CD14-positive monocyte (primary cell): ENCODE results near the gene SLC36A3. TPM values are rescaled to one million over a fixed set of nuclear protein-coding genes. Genes with fewer than 3 reads are reported as not detected.
A peak's percentile ranks its signal among the peaks of the same experiment; 100 is the strongest.

Experiments used
- DNase-seq, 3 donors: peaks; one replicate each; pipeline ENCODE4 v3.0.0-alpha.2; 2011 to 2022
- H2AFZ ChIP-seq: 2 replicates; pipeline ENCODE4 v1.6.0; 2012; ENCODE audit warnings: mild to moderate bottlenecking, low read depth, low read length, inconsistent platforms; ENCODE audit not compliant: insufficient read depth, poor library complexity, severe bottlenecking
- H3K27ac ChIP-seq, 2 donors: 1 replicate in 1 of 2; 2 replicates in 1 of 2; pipeline ENCODE4 v1.5.1; 2012 to 2013; ENCODE audit warnings: low read length in 2 of 2, control low read depth in 1 of 2, inconsistent platforms in 1 of 2, low read depth in 1 of 2, mild to moderate bottlenecking in 1 of 2
- H3K27me3 ChIP-seq, 2 donors: one replicate each; pipeline versions ENCODE4 v1.6.0 to v1.6.1; 2011 to 2013; ENCODE audit warnings: low read length in 2 of 2; ENCODE audit not compliant: control insufficient read depth in 2 of 2, insufficient read depth in 2 of 2
- H3K36me3 ChIP-seq, 2 donors: replicated peaks in 1 of 2; 1 replicate in 1 of 2; 2 replicates in 1 of 2; pipeline versions ENCODE4 v1.5.1 to v1.6.1; 2012 to 2013; ENCODE audit warnings: low read length in 2 of 2, control low read depth in 1 of 2, inconsistent platforms in 1 of 2, mild to moderate bottlenecking in 1 of 2; ENCODE audit not compliant: insufficient read depth in 2 of 2, control insufficient read depth in 1 of 2
- H3K4me1 ChIP-seq, 2 donors: 1 replicate in 1 of 2; 2 replicates in 1 of 2; pipeline versions ENCODE4 v1.5.1 to v1.6.1; 2012 to 2013; ENCODE audit warnings: low read length in 2 of 2, control low read depth in 1 of 2, inconsistent platforms in 1 of 2, mild to moderate bottlenecking in 1 of 2, moderate library complexity in 1 of 2; ENCODE audit not compliant: insufficient read depth in 2 of 2, control insufficient read depth in 1 of 2
- H3K4me2 ChIP-seq: replicated peaks from 2 replicates; pipeline ENCODE3; 2012; ENCODE audit warnings: low read length, moderate library complexity, mild to moderate bottlenecking; ENCODE audit not compliant: poor library complexity, severe bottlenecking; ENCODE audit errors: extremely low read depth
- H3K4me3 ChIP-seq, 3 experiments: fragments of 200-600 bp in 1 of 3; sonication (generic) in 1 of 3; replicated peaks in 1 of 3; 1 replicate in 2 of 3; 2 replicates in 1 of 3; pipeline ENCODE4 v1.5.1; 2011 to 2013; ENCODE audit warnings: low read length in 3 of 3, mild to moderate bottlenecking in 3 of 3, control low read depth in 2 of 3, low read depth in 2 of 3, inconsistent platforms in 1 of 3, moderate library complexity in 1 of 3
- H3K79me2 ChIP-seq: 2 replicates; pipeline ENCODE4 v1.6.0; 2012; ENCODE audit warnings: mild to moderate bottlenecking, control low read depth, inconsistent platforms, low read length, moderate library complexity; ENCODE audit not compliant: insufficient read depth
- H3K9ac ChIP-seq: 2 replicates; pipeline ENCODE4 v1.6.0; 2017; ENCODE audit warnings: low read length, mild to moderate bottlenecking; ENCODE audit not compliant: insufficient read depth, poor library complexity, severe bottlenecking
- H3K9me3 ChIP-seq, 2 donors: replicated peaks in 1 of 2; 1 replicate in 1 of 2; 2 replicates in 1 of 2; pipeline versions ENCODE4 v1.5.1 to v1.6.1; 2012 to 2013; ENCODE audit warnings: low read length in 2 of 2, control low read depth in 1 of 2; ENCODE audit not compliant: control insufficient read depth in 1 of 2, insufficient read depth in 1 of 2
- H4K20me1 ChIP-seq: 2 replicates; pipeline ENCODE4 v1.6.0; 2012; ENCODE audit warnings: mild to moderate bottlenecking, low read length, control low read depth, moderate library complexity; ENCODE audit not compliant: insufficient read depth
- H3K27ac Mint-ChIP-seq, 7 donors: one replicate each; pipeline ENCODE4 v1.8.0; 2020; ENCODE audit warnings: mild to moderate bottlenecking in 7 of 7, mixed read lengths in 7 of 7, moderate library complexity in 6 of 7, inconsistent platforms in 2 of 7
- H3K27me3 Mint-ChIP-seq, 3 donors: one replicate each; pipeline ENCODE4 v1.8.0; 2021 to 2022; ENCODE audit warnings: low read depth in 3 of 3, mild to moderate bottlenecking in 3 of 3, mixed read lengths in 3 of 3, moderate library complexity in 3 of 3, inconsistent platforms in 1 of 3
- H3K36me3 Mint-ChIP-seq, 2 donors: one replicate each; pipeline ENCODE4 v1.8.0; 2020; ENCODE audit warnings: mixed read lengths in 2 of 2, inconsistent platforms in 1 of 2, mild to moderate bottlenecking in 1 of 2
- H3K4me1 Mint-ChIP-seq: one replicate; pipeline ENCODE4 v1.8.0; 2020; ENCODE audit warnings: mild to moderate bottlenecking, mixed read lengths
- H3K4me3 Mint-ChIP-seq, 2 donors: one replicate each; pipeline ENCODE4 v1.8.0; 2020; ENCODE audit warnings: mild to moderate bottlenecking in 2 of 2, mixed read lengths in 2 of 2, moderate library complexity in 1 of 2
- H3K9me3 Mint-ChIP-seq, 7 donors: one replicate each; pipeline ENCODE4 v1.8.0; 2020 to 2022; ENCODE audit warnings: mixed read lengths in 7 of 7, mild to moderate bottlenecking in 6 of 7, moderate library complexity in 6 of 7, inconsistent platforms in 2 of 7
- WGBS: methylation state at CpG from one replicate; pipeline ENCODE4 v1.1.5; 2013; ENCODE audit warnings: missing lambda C conversion rate; ENCODE audit not compliant: insufficient coverage; 5-methylcytosine and 5-hydroxymethylcytosine counted together
- intact Hi-C, 2 donors: fragments of 100-400 bp; cut with micrococcal nuclease; formaldehyde crosslinking; loops; one replicate each; pipeline versions ENCODE4 v1.15.0 to v1.15.1; 2023
- polyA plus RNA-seq, 3 donors: library from polyadenylated mRNA; depleted of rRNA in 1 of 3; unstranded in 2 of 3; stranded (reverse) in 1 of 3; fragments of 300-500 nt in 2 of 3; fragments of >200 nt in 1 of 3; fragmentation: Illumina TruSeq in 2 of 3; gene quantifications; 1 replicate in 2 of 3; 2 replicates in 1 of 3; pipeline ENCODE4 v1.2.3, GENCODE V29; 2012 to 2021
- TF ChIP-seq, protein P1 (sequence below): fragments of 200-600 bp; IDR thresholded peaks from one replicate; pipeline ENCODE4 v1.8.0; 2022; ENCODE audit warnings: antibody characterized with exemption, mild to moderate bottlenecking

The SLC36A3 gene
- polyA plus RNA-seq, 3 donors: not detected

DNA sequence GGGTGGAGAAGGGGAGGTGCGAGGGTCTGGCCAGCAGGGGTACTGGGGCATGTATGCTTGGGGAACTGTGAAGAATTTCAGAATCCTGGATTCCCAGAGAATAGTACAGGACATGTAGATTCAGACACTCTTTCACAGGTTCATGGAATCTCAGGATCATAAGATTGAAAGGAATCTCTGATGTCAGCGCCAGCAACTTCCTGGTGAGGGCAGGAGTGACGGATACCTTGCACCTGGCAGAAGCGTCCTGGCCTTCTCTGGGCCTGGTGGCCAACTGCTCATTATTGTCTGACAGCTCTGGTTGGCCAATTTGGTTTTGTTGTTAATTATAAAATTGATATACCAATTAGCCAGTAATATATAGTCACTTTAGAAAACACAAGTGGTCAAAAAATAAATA is 43.6 kb downstream of the SLC36A3 start:
- peaks cover 47 to 52% of the 10 kb centered on the region in 2 donors for H3K36me3 Mint-ChIP-seq
- H3K27ac ChIP-seq: no peak overlapping the region
- TF ChIP-seq, protein P1, sequence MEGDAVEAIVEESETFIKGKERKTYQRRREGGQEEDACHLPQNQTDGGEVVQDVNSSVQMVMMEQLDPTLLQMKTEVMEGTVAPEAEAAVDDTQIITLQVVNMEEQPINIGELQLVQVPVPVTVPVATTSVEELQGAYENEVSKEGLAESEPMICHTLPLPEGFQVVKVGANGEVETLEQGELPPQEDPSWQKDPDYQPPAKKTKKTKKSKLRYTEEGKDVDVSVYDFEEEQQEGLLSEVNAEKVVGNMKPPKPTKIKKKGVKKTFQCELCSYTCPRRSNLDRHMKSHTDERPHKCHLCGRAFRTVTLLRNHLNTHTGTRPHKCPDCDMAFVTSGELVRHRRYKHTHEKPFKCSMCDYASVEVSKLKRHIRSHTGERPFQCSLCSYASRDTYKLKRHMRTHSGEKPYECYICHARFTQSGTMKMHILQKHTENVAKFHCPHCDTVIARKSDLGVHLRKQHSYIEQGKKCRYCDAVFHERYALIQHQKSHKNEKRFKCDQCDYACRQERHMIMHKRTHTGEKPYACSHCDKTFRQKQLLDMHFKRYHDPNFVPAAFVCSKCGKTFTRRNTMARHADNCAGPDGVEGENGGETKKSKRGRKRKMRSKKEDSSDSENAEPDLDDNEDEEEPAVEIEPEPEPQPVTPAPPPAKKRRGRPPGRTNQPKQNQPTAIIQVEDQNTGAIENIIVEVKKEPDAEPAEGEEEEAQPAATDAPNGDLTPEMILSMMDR: no peak
- H3K27me3 ChIP-seq: no peaks in the 10 kb centered on the region
- H3K4me3 ChIP-seq: no peak overlapping the region
- peaks cover 63% of the 10 kb centered on the region for H3K4me1 Mint-ChIP-seq
- 90% methylated on average over 2 of the region's 4 CpGs for WGBS
- peaks cover 75% of the 10 kb centered on the region for H3K79me2 ChIP-seq
- peaks cover 24 to 43% of the 10 kb centered on the region in 2 donors for H3K36me3 ChIP-seq
- intact Hi-C loops: loop anchor here in 1 of 2 donors (10.0 kb wide), 1 partner anchor 205 kb away; no protein-coding TSS in a partner anchor
- peaks cover 62 to 63% of the 10 kb centered on the region in 2 donors for H3K4me1 ChIP-seq
- H3K4me3 Mint-ChIP-seq: no peak overlapping the region
- no peak overlapping the region for H2AFZ ChIP-seq
- H3K9me3 ChIP-seq: no peaks in the 10 kb centered on the region
- peaks cover 56% of the 10 kb centered on the region for H4K20me1 ChIP-seq
- no peak overlapping the region for H3K9ac ChIP-seq
- H3K9me3 Mint-ChIP-seq: no peaks in the 10 kb centered on the region
- no peak for DNase-seq
- peaks cover 0 to 3% (median 2%) of the 10 kb centered on the region in 3 donors for H3K27me3 Mint-ChIP-seq
- no peak overlapping the region for H3K4me2 ChIP-seq
- H3K27ac Mint-ChIP-seq: peak overlapping the region in 5 of 7 donors; percentile 26 to 97 (median 71)

DNA sequence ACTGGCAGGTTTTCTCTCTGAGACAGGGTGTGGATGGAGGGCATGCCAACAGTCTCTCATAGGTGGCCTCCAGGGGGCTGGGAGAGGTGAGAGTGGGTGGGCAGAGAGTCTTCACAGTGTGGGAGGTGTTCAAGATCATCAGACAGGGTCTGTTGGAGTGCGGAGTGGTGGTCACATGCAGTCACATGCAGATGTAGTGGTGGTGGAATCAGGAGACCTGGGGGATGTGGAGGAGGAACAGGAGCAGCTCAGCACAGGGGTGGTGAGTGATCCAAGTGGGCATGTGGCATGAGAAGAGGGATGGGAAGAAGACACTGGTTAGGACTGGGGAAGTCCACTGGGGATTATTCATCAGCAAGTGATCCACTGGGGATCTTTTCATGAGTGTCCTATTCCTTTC is 44.8 kb downstream of the SLC36A3 start:
- WGBS: 47% methylated on average over 1 of the region's 1 CpG
- Histone ChIP-seq H4K20me1 (peaks cover 46% of the 10 kb centered on the region), H2AFZ (no peak overlapping the region), H3K79me2 (peaks cover 84% of the 10 kb centered on the region), H3K4me1 (peaks cover 62% of the 10 kb centered on the region in 2 donors), H3K9me3 (no peaks in the 10 kb centered on the region), H3K9ac (peak overlapping the region; percentile 13), H3K4me3 (peak overlapping the region in 1 of 3 experiments; percentile 55), H3K27me3 (no peaks in the 10 kb centered on the region), H3K27ac (peak overlapping the region; percentile 78 to 94), H3K4me2 (peak overlapping the region; percentile 56), H3K36me3 (peaks cover 24 to 36% of the 10 kb centered on the region in 2 donors)
- TF ChIP-seq, protein P1: no peak
- peak in 1 of 3 donors; percentile 85 for DNase-seq
- Mint-ChIP-seq H3K27ac (peak overlapping the region; percentile 92 to 100 (median 97)), H3K9me3 (no peaks in the 10 kb centered on the region), H3K36me3 (peaks cover 42 to 46% of the 10 kb centered on the region in 2 donors), H3K4me1 (peaks cover 63% of the 10 kb centered on the region), H3K27me3 (peaks cover 0 to 3% (median 2%) of the 10 kb centered on the region in 3 donors), H3K4me3 (peak overlapping the region; percentile 31 to 39)
- intact Hi-C loops: loop anchor here in 1 of 2 donors (10.0 kb wide), 1 partner anchor 204 kb away; no protein-coding TSS in a partner anchor
